Body of pancreas (tissue), 4 donors: ENCODE measurements around the gene CHRNA5. TPM values are rescaled to one million over a fixed set of nuclear protein-coding genes. Genes with fewer than 3 reads are reported as not detected.

Source experiments
- ATAC-seq: fragments of 150-250 bp; one replicate; pipeline ENCODE4 v1.9.1; 2016
- DNase-seq, 4 donors: peaks; one replicate each; pipeline ENCODE4 v3.0.0-alpha.2; 2019
- H3K27ac ChIP-seq, 4 donors: fragments of 200-600 bp; sonication (generic); 1 replicate in 3 of 4; 2 replicates in 1 of 4; pipeline versions ENCODE4 v1.5.1 to v1.6.1; 2016 to 2019; ENCODE audit warnings: mild to moderate bottlenecking in 1 of 4, mixed read lengths in 1 of 4, moderate library complexity in 1 of 4
- H3K27me3 ChIP-seq, 2 donors: fragments of 200-600 bp; sonication (generic); one replicate each; pipeline ENCODE4 v1.6.0; 2016; ENCODE audit warnings: mild to moderate bottlenecking in 1 of 2
- H3K36me3 ChIP-seq, 2 donors: fragments of 200-600 bp; sonication (generic); replicated peaks in 1 of 2; 2 replicates each; pipeline ENCODE4 v1.5.1; 2016; ENCODE audit warnings: low read depth in 2 of 2; ENCODE audit not compliant: insufficient read depth in 1 of 2
- H3K4me1 ChIP-seq: fragments of 200-600 bp; sonication (generic); one replicate; pipeline ENCODE4 v1.6.0; 2016
- H3K4me3 ChIP-seq, 2 donors: fragments of 200-600 bp; sonication (generic); 1 replicate in 1 of 2; 2 replicates in 1 of 2; pipeline ENCODE4 v1.5.1; 2016 to 2019
- H3K9me3 ChIP-seq, 3 donors: fragments of 200-600 bp; sonication (generic); 1 replicate in 2 of 3; 2 replicates in 1 of 3; pipeline ENCODE4 v1.5.1; 2016
- POLR2A ChIP-seq, 3 donors: fragments of 450-650 bp; IDR thresholded peaks; one replicate each; pipeline ENCODE4 v1.6.1; 2016; ENCODE audit warnings: antibody characterized with exemption in 3 of 3, mild to moderate bottlenecking in 2 of 3
- WGBS, 2 donors: methylation state at CpG; one replicate each; pipeline ENCODE4 v1.1.5; 2017; 5-methylcytosine and 5-hydroxymethylcytosine counted together
- intact Hi-C: fragments of 100-400 bp; cut with DNase I; formaldehyde crosslinking; loops from one replicate; pipeline ENCODE4 v1.15.1; 2023
- total RNA-seq, 2 donors: library from RNA; depleted of rRNA; stranded (reverse); fragments of >200 nt; gene quantifications; one replicate each; pipeline ENCODE4 v1.1.0, GENCODE V29; 2016
- TF ChIP-seq, protein P1 (sequence below), 7 experiments: fragments of 450-650 bp in 4 of 7; fragments of 200-600 bp in 3 of 7; sonication (generic) in 3 of 7; IDR thresholded peaks; one replicate each; pipeline ENCODE4 v1.5.1; 2016 to 2019; ENCODE audit warnings: antibody characterized with exemption in 7 of 7

Gene CHRNA5
- total RNA-seq, 2 donors from 2014 or later: 1.6 TPM; not detected in 1

DNA sequence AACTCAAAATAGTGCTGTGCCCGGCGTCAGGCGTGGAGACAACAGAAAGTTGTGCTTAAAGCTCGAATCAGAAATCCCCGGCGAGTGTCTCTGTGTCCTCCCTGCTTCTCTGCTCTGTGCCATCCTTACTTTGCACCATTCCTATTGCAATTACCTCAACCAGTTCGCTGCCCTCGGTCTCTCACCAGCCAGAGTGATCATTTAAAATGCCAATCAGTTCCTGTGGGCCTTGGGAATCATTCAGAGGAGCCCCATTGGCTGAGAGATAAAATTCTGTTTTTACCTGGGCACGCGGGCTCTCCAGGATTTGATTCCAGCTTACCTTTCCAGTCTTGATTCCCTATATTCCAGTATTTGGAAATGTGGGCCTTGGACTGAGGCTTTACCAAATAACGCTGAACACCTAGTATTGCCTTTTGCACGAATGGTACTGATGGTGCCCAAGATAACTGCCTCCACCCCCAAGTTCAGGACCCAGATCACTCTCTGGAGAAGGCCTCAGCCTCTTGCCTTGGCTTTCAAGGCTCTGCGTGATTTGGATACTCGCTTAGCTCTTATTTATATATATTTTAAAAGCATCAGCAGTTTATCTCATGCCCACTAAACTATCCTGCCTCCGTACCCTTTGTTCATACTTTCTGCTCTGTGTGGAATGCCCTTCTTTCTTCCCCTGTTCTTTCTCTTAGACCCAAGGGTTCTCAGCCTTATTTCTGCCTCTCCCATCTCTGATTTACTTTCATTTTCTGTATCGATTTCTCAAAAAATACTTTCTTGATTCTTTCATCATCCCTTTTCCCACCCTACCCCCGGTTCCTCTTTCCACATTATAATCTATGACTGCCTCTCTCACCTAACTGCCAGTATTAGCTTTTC, 24.2 kb upstream of the CHRNA5 start:
- TF ChIP-seq, protein P1, sequence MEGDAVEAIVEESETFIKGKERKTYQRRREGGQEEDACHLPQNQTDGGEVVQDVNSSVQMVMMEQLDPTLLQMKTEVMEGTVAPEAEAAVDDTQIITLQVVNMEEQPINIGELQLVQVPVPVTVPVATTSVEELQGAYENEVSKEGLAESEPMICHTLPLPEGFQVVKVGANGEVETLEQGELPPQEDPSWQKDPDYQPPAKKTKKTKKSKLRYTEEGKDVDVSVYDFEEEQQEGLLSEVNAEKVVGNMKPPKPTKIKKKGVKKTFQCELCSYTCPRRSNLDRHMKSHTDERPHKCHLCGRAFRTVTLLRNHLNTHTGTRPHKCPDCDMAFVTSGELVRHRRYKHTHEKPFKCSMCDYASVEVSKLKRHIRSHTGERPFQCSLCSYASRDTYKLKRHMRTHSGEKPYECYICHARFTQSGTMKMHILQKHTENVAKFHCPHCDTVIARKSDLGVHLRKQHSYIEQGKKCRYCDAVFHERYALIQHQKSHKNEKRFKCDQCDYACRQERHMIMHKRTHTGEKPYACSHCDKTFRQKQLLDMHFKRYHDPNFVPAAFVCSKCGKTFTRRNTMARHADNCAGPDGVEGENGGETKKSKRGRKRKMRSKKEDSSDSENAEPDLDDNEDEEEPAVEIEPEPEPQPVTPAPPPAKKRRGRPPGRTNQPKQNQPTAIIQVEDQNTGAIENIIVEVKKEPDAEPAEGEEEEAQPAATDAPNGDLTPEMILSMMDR (IDR thresholded peaks at IDR 0.05): no peak
- no peak for TF ChIP-seq POLR2A (IDR thresholded peaks at IDR 0.05)
- peak overlapping the region; percentile 68 to 97 for H3K4me3 ChIP-seq
- H3K9me3 ChIP-seq: no peaks in the 10 kb centered on the region
- intact Hi-C loops: no loop called here
- peaks cover 20% of the 10 kb centered on the region for H3K4me1 ChIP-seq
- no peaks in the 10 kb centered on the region for H3K36me3 ChIP-seq
- H3K27ac ChIP-seq: peak overlapping the region; percentile 81 to 97 (median 90)
- no peaks in the 10 kb centered on the region for H3K27me3 ChIP-seq
- ATAC-seq (no peak), DNase-seq (no peak)
- 2% methylated on average over 14 to 17 of the region's 17 CpGs for WGBS, 2 donors

DNA sequence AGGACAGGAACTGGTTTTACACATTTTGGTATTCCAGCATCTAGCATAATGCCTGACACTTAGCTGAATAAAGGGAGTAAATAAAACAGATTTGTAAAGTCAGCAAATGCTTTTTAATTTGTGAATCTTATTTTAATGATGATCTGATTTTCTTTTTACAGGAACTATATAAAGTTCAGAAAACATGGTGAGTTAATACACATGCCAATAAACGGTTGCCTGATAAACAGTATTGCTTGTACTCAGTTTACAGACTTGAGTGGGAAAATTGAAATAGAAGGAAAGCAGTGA, 23.6 kb upstream of the CHRNA5 start:
- Histone ChIP-seq H3K36me3 (no peaks in the 10 kb centered on the region), H3K4me3 (no peak overlapping the region), H3K4me1 (peaks cover 26% of the 10 kb centered on the region), H3K27ac (no peak overlapping the region), H3K9me3 (no peaks in the 10 kb centered on the region), H3K27me3 (no peaks in the 10 kb centered on the region)
- 9 to 29% methylated on average over 1 of the region's 1 CpG for WGBS, 2 donors
- intact Hi-C loops: no loop called here
- no peak for ATAC-seq
- TF ChIP-seq POLR2A (IDR thresholded peaks at IDR 0.05): no peak
- TF ChIP-seq, protein P1 (IDR thresholded peaks at IDR 0.05): no peak
- DNase-seq: no peak

DNA sequence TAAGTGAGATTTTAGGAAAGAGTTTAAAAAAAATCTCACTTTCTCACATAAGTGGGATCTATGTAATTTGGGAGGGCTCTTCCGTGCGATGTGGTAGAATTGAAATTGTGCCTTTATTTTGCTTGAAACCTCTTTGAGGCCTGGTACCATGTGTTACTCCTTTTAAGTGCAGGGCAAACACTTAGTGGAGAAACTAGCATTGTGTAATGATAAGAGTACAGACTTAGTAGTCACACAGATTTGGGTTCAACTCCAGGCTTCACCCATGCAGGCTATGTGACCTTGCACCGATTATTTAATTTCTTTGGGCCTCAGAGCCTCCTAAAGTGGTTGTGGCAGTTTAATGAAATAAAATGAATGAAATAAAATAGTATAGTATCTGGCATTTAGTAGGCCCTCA, 22.7 kb upstream of the CHRNA5 start:
- H3K9me3 ChIP-seq: no peaks in the 10 kb centered on the region
- H3K4me1 ChIP-seq: peaks cover 30% of the 10 kb centered on the region
- ATAC-seq (no peak), DNase-seq (no peak)
- no peaks in the 10 kb centered on the region for H3K27me3 ChIP-seq
- TF ChIP-seq, protein P1 (IDR thresholded peaks at IDR 0.05): no peak
- no peak for TF ChIP-seq POLR2A (IDR thresholded peaks at IDR 0.05)
- peaks cover 6 to 7% of the 10 kb centered on the region in 2 donors for H3K36me3 ChIP-seq
- no peak overlapping the region for H3K27ac ChIP-seq
- no peak overlapping the region for H3K4me3 ChIP-seq
- WGBS, 2 donors: 79 to 80% methylated on average over 3 of the region's 3 CpGs
- intact Hi-C loops: no loop called here

DNA sequence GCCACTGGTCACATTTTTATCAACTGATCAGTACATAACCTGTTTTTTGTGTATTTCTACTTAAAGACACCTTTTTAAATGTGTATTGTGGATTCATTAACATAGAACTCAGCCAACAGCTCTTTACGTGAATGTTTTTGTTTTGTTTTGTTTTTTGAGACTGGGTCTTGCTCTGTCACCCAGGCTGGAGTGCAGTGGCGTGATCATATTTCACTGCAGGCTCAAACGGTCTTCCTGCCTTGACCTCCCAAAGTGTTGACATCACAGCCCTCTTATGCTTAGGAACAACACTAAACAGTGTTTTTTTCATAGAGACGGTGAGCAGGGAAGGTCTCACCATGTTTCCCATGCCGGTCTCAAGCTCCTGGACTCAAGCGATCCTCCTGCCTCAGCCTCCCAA, 15.1 kb upstream of the CHRNA5 start:
- ATAC-seq: no peak
- H3K27ac ChIP-seq: no peak overlapping the region

DNA sequence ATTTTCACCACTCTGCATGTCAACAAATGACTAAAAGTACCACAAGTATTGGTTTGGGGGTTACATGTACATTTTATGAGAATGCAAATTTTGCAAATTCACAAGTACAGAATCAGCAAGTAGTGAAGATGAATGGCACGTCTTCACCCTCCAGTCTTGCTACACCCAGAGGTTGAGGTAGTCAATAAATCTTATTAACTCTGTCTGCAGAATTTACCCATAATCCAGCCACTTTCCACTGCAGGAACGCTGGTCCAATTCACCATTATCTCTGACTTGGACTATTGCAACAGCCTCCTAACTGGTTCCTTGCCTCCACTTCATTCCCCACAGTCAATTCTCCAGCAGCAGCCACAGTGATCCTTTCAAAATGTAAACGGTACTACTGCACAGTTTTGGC, 14.5 kb upstream of the CHRNA5 start:
- H3K36me3 ChIP-seq: peaks cover 7 to 21% of the 10 kb centered on the region in 2 donors
- no peaks in the 10 kb centered on the region for H3K27me3 ChIP-seq
- H3K27ac ChIP-seq: no peak overlapping the region
- H3K4me1 ChIP-seq: peaks cover 13% of the 10 kb centered on the region
- ATAC-seq (no peak), DNase-seq (no peak)
- TF ChIP-seq POLR2A (IDR thresholded peaks at IDR 0.05): no peak
- TF ChIP-seq, protein P1 (IDR thresholded peaks at IDR 0.05): no peak
- WGBS, 2 donors: 73 to 79% methylated on average over 3 of the region's 3 CpGs
- H3K4me3 ChIP-seq: no peak overlapping the region
- intact Hi-C loops: no loop called here
- H3K9me3 ChIP-seq: no peaks in the 10 kb centered on the region

More for the DNA sequence above, 15.1 kb upstream of the CHRNA5 start:
- TF ChIP-seq POLR2A (IDR thresholded peaks at IDR 0.05): no peak
- 82 to 89% methylated on average over 6 of the region's 6 CpGs for WGBS, 2 donors
- no peaks in the 10 kb centered on the region for H3K27me3 ChIP-seq
- peaks cover 18% of the 10 kb centered on the region for H3K4me1 ChIP-seq
- intact Hi-C loops: no loop called here
- no peak overlapping the region for H3K4me3 ChIP-seq
- DNase-seq: no peak
- no peaks in the 10 kb centered on the region for H3K9me3 ChIP-seq
- peaks cover 7 to 21% of the 10 kb centered on the region in 2 donors for H3K36me3 ChIP-seq
